HG03442 (cell line): Measurements from ENCODE around the gene SUMO1.
"Not testable (repeated sequence)": the region's sequence is repeated elsewhere in the genome, so short reads cannot be mapped to it uniquely, and the experiment has no call there.

Experiments used
- ATAC-seq: cut with Tn5 transposase; IDR thresholded peaks from one replicate; pipeline ENCODE4 v1.9.1; 2021; ENCODE audit warnings: mild to moderate bottlenecking, moderate library complexity; ENCODE audit not compliant: unreplicated experiment

The SUMO1 gene

DNA sequence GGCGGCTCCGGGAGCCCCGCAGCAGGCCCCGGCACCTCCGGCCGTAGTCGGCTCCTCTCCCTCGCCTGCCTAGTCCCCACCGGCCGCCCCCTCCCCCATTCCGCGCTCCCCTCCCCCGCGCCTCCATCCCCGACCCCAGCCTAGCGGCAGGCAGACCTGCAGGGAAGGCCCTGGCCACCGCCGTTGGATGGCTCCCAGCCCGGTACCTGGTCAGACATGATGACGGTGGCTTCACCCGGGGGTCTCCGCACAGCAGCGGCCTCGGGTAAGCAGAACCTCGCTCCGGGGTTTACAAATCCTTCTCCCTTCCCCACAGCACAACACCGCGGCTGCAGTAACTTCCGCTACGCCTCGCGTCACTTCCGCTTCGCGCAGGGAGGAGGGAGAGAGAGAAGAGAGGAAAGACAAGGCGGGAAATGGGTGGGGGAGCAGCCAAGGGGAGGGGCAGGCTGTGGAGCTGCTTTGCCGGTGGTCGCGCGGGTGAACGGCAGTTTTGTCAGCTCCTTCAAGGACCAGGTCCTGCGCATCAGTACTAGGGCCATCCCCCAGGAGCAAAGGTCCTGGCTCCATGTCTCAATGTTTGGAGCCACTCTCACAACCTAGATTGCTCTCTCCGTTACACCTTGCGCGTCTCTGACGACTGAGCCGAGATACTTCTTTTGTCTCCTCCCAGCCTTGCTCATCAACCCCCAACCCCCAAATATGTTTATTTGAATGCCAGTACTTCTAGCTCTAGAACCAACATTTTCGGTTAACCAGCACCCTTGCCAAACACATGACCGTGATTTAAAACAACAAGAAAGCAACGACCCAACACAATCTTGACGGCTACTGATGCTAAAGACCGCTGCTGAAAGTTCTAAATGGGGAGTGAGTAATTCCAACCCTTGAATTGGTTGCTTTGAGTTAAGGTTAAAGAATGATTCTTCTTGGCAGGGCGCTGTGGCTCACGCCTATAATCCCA is at the start of gene SUMO1:
Gene SUMO1 (minus strand): TSS at position 364 of the 964 bp plus-strand sequence. CDS start 146 bp downstream, at position 218.
- peak; percentile 94 for ATAC-seq

DNA sequence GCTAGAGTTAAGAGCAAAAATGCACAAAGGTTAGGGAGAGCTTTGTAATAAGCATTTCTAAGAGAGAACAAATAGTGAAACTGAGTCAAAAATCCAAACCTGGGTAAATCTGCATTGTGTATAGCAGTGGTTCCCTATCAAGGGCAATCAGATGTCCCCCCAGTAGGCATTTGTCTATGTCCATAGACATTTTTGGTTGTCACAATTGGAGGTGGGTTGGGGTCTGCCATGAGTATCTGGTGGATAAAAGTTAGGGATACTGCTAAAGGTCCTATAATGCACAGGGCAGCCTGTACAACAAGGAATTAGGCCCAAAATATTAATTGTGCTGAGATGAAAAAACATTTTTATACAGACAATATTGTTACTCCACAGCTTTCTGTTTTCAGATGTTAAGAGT is 48.2 kb upstream of the SUMO1 start:
- ATAC-seq = no peak

DNA sequence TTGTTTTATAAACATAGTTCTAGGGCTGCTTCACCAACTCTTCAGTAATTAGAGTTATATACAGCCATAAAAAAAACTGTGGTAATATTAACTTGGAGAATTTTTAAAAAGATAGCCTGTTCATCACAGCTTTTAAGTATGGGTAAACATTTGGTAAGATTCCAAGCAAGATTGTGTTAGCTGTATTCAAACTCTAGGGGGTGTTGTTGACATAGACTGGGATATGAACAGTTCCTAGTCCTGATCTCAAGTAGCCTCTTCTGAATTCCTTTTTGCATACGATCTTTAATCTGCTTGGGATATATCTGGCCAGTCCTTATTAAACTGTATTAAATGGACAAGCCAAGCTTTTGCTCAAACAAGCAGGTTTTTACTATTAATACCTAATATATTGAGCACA is 40.5 kb upstream of the SUMO1 start:
- ATAC-seq = no peak

DNA sequence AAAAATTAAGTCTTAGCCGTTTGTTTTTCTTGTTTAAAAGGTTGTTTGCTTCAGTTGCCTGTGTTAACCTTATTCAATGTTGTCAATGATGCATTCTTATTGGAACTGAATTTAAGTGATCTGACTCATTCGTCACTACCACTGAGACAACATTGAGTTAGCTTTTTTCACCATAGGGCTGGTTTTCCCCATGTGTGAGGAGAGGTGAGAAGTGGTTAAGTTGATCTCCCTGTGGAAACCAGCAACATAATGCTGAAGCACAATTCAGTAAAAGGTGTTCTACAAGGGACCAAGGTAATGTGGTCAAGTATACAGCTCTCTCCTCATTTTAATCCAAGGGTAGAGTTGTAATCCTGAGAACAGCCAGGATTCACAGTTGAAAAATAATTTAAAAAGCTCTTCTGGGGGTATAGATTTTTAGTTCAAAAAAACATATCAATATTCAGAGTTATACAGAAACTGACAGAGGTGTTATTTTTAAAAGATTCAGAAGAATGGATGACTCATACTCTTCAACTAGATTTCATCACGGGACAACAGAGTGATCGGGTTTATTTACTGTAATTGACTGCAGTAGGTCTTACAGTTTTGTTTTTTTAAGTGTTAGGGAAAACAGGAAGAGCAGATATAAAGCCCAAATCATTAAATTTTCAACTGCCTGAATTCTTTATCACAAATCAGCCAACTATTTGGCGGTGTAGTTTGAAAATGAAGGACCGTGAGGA is 39.8 kb upstream of the SUMO1 start:
- ATAC-seq = no peak

DNA sequence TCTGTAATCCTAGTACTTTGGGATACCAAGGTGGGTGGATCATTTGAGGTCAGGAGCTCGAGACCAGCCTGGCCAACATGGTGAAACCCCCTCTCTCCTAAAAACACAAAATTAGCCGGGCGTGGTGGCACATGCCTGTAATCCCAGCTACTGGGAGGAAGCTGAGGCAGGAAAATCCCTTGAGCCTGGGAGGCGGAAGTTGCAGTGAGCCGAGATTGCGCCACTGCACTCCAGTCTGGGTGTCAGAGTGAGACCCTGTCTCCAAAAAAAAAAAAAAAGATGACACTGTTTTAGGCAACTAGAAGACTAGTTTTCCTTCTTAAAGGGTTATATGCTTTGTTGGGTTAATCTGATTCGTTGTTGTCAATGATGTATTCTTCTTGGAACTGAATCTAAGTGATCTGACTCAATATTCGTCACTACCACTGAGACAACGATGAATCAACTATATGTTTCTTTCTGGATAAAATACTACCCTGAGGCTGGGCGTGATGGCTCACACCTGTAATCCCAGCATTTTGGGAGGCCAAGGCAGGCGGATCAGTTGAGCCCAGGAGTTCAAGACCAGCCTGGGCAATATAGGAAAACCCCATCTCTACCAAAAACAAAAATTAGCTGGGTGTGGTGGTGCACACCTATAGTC is 37.8 kb upstream of the SUMO1 start:
- ATAC-seq = not testable (repeated sequence)

DNA sequence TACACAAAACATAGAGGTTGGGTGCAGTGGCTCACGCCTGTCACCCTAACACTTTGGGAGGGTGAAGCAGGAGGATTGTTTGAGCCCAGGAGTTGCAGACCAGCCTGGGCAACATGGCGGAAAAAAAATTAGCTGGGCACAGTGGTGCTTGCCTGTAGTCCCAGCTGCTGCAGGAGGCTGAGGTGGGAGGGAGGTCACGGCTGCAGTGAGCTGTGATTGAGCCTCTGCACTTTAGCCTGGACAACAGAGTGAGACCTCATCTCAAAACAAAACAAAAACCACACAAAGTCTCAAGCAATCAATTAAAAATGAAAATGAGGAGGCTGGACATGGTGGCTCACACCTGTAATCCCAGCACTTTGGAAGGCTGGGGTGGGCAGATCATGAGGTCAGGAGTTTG is 32.1 kb upstream of the SUMO1 start:
- ATAC-seq = no peak

DNA sequence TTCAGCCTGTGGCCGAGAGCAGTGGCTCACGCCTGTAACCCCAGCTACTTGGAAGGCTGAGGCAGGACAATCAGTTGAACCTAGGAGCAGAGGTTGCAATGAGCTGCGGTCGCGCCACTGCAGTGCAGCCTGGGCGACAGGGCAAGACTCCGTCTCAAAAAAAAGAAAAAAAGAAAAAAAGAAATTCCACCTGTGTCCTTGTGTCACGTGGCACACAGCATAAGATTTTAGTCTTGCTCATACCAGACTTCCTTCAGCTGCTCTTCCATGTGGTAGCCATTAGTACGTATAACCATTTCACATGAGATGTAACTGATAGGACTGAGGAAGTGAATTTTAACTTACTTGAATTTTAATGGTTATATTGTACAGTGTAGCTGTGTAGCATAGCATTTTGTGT is 31.2 kb upstream of the SUMO1 start:
- no peak for ATAC-seq

DNA sequence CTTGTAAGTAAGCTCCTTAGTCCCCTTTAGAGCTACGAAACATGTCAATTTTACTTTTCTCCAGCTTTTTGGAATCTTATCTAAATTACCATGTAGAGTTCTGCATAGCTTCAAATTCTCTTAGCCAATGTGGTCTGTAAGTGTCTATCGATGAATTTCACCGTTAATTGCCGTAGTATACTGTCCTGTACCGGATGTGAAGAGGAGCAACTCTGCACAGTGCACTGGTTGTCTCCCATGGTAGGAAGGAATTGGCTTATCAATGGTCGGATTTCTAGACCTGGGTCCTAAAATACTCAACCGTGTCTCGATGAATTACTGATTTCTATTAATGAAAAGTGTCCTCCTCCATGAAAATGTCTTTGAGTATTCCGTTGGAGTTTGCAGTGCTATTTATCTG is 29.1 kb upstream of the SUMO1 start:
- no peak for ATAC-seq

DNA sequence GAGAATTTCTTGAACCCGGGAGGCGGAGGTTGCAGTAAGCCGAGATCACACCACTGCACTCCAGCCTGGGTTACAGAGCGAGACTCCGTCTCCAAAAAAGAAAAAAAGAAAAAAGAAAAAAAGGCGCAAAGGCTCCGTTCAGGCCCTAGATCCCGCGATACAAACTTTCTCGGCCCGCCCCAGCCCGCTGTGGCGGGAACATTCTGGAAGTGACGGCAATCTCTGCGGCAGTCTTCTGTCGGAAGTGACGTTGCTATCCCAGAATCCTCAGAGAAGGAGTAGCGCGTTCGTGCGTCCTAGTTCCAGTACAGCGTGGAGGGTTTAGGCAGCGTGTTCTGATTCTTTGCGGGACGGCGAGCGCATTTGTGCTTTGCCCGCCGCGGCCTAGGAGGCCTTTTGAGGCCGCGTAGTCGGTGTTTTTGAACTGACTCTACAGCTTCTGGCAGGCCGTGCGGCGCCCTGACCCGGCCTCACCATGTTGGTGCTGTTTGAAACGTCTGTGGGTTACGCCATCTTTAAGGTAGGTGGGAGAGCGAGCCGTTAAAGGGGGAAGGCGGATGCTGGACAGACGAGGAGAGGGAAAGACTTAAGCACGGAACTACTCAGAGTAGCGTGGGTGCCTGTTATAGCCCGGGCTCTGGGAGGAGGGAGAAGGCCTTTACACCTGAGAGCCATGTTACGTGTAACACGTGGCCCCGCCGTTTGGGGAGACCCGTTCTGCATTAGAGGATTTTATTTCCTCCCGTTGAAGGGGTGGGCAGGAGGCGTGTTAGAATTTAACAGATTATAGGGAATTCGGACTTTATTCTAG is 27.3 kb upstream of the SUMO1 start, which contains the start of gene NOP58:
Gene NOP58 (plus strand): TSS at position 297 of the 811 bp plus-strand sequence. CDS start 179 bp downstream, at position 476.
- peak; percentile 87 for ATAC-seq

DNA sequence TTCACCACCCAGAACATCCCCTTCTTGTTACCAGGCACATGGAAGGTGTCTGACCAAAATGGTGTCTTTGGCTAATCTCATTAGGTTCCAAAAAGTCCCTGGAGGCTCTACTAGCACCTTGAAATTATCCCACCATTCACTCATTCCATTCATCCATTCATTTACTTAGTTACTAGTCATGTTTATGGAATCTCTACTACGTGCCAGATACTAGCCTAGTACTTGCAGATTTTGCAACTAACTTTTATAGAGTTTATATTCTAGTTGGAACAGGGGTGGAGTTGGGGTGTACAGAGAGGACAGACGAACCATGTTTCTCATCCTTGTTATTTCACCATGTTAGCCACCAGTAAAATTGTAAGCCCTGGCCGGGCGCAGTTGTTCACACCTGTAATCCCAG is 23.1 kb upstream of the SUMO1 start:
- no peak for ATAC-seq

DNA sequence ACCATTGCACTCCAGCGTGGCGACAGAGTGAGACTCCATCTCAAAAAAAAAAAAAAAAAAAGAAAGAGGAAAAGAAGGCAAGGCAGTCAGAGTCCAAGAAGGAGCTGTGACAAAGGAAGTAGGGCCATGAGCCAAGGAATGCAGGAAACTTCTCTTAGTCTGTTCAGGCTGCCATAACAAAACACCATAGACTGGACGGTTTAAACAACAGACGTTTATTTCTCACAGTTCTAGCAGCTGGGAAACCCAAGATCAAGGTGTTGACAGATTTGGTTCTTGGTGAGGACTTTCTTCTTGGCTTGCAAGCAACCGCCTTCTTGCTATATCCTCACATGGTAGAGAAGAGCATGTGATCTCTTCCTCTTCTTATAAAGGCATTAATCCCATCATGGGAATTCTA is 13.1 kb upstream of the SUMO1 start:
- no peak for ATAC-seq

DNA sequence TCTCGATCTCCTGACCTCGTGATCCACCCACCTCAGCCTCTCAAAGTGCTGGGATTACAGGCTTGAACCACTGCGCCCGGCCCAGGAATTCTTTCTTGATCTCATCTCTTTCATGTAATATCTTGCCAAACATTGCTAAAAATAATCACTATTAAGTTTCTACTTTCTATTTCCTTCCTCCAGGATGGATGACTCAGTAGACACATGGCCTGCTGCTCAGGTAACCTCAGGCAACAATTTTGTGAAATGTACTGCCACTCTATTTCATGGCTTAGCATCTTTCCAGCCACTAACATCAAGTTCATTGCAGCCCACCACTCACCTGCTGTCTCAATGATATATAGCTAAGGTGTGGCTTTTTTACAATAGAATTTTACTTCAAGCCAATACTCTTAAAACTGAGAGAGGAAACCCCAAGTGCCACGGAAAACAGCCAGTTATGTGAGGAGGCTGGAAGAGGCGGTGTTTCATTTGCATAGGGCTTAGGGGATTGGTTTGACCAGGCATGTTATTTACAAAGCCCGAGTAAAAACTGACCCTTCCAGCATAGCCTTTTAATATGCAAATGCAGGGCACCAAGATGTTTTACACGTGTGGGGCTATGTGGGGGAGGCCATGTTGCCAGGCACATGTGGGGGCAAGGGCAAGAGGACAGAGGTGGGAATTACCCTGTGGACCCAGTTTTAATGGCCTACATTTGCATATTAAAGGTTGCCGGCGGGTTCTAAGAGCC is 11.3 kb upstream of the SUMO1 start:
- ATAC-seq = no peak

DNA sequence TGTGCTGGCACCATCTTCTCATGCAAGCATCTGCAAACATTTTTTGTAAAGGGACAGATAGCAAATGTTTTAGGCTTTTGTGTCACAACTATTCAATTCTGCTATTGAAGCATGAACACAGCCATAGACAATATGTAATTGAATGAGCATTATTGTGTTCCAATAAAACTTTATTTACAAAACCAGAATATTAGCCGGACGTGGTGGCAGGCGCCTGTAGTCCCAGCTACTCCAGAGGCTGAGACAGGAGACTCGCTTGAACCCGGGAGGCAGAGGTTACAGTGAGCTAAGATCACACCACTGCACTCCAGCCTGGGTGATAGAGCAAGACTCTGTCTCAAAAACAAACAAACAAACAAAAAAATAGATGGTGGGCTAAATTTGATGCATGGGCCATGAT is 9.3 kb upstream of the SUMO1 start:
- not testable (repeated sequence) for ATAC-seq

DNA sequence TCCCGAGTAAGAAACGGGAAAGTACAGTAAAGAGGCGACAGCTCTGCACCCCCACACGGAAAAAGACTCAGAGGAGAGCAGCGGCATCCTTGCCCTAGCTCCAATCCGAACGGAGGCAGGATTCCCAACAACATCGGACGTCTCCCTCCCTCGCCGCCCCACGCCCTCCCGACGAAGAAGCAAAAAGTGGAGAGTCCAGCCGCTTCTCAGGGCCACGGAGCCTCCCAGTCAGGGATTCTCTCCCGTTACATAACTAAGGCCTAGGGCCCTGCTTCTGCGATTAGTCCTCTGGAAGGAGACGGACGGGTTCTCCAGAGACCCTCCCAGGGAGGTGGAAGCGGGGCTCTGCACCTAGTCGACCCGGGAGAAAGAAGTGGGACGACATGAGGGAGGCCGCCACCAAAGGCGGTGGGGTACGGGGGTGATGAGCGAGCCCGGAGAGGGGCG is 587 bp downstream of the SUMO1 start:
- peak; percentile 36 for ATAC-seq

DNA sequence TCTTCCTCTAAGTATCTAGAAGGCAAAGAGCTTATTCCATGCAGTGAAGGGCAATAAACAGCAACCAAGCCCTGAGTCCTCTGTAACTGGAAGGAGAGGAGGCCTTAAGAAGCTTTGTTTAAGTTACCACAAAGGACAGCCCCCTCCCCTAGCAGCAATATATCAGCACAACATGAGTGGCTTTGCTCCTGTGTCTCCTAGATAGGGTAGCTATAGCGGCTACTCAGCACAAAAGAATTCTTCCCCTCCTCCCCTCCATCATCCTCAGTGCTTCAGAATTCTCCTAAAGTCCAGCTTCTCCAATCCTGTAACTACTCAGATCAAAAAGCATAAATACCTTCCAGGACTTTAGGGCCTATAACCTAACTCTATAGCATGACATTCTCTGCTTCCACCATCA is 16.5 kb downstream of the SUMO1 start:
- ATAC-seq = no peak

DNA sequence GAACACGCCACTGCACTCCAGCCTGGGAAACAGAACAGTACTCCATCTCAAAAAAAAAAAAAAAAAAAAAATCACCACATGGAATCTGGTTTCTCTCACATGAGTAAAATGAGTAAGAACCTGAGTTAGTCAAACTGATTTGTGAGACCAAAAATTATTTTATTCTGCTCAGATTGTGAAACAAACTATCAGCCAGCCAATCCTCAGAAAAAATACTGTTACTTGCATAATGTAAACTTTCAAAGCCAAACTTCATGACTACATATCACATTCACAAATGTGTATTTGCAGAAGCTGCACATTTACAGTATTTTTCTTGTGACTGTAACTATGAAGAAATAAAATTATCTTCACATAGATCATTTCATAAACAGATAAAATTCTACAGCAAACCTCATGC is 23.2 kb downstream of the SUMO1 start:
- no peak for ATAC-seq

DNA sequence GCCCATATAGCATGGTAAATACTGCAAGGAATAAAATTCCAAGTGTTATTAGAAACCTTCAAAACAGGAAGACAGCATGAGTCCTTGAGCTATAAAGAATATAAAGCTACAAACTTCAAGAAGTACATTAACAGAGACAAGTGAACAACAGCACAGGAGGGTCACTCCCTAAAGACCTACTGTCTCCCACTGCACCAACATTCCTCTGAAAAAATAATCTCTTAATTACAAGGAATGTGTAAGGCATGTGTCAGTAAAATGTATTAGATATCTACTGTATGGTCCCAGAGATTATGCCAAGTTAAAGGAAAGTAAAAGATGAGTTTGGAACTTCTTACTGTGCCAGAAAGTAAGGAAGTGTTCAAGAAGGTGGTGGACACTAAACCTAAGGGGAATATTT is 29.9 kb downstream of the SUMO1 start:
- no peak for ATAC-seq

DNA sequence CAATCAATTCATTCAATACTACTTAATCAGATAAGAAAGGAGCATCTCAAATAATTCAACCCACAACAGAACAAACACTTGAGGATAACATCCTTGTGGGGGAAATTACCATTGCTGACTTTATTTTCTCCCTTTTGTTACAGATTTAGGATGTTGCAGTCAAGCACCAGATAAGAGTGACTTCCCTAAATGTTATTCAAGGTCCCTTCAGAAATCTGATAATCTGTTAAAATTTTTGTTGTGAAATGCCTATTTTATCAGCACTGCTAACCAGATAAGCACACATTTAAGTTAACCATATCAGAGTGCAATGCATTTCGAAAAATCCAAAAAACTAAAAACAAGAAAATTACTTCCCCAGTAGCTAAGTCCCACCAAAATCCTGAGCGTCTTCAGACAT is 33.5 kb downstream of the SUMO1 start:
- no peak for ATAC-seq

DNA sequence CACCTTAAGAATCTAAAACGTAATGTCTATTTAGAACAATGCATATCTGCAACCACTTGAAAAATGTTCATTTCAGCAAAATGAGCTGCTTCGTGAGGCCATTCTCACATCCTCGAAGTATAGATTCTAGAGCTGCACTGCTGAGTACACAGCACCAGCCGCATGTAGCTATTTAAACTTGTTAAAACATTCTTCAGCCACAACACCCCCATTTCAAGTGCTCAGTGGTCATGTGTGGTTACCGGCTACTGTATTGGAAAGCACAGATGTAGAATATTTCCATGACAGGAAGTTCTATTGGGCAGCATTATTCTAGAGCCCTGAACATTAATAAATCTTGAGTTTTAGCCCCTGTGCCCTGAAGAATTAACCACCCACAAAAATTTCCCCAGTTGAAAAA is 35.0 kb downstream of the SUMO1 start:
- no peak for ATAC-seq
